Measurements from ENCODE around the gene FRY. TPM values are rescaled to one million over a fixed set of nuclear protein-coding genes. Genes with fewer than 3 reads are reported as not detected.

Gene FRY
- total RNA-seq, 1 donor from 2014 or later: 5.4 TPM

GRCh38 chr13:32252812-32253438 lies 221.4 kb downstream of the FRY start:
- TF ChIP-seq, protein P1, sequence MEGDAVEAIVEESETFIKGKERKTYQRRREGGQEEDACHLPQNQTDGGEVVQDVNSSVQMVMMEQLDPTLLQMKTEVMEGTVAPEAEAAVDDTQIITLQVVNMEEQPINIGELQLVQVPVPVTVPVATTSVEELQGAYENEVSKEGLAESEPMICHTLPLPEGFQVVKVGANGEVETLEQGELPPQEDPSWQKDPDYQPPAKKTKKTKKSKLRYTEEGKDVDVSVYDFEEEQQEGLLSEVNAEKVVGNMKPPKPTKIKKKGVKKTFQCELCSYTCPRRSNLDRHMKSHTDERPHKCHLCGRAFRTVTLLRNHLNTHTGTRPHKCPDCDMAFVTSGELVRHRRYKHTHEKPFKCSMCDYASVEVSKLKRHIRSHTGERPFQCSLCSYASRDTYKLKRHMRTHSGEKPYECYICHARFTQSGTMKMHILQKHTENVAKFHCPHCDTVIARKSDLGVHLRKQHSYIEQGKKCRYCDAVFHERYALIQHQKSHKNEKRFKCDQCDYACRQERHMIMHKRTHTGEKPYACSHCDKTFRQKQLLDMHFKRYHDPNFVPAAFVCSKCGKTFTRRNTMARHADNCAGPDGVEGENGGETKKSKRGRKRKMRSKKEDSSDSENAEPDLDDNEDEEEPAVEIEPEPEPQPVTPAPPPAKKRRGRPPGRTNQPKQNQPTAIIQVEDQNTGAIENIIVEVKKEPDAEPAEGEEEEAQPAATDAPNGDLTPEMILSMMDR (conservative IDR thresholded peaks at IDR 0.05): no peak
- H3K9me3 Mint-ChIP-seq: no peaks in the 10 kb centered on the region
- DNase-seq (ENCODE audit: low read depth, low spot score): no peak
- no peaks in the 10 kb centered on the region for H3K4me1 Mint-ChIP-seq
- H3K27ac Mint-ChIP-seq (ENCODE audit: unreplicated experiment): no peak overlapping the region
- H3K36me3 Mint-ChIP-seq (ENCODE audit: low read depth): no peaks in the 10 kb centered on the region
- no peaks in the 10 kb centered on the region for H3K27me3 Mint-ChIP-seq (ENCODE audit: low read depth)
- no peak overlapping the region for H3K4me3 Mint-ChIP-seq

- Mint-ChIP-seq H3K4me3 (no peak overlapping the region), H3K27me3 (ENCODE audit: low read depth) (no peaks in the 10 kb centered on the region), H3K36me3 (ENCODE audit: low read depth) (no peaks in the 10 kb centered on the region), H3K27ac (ENCODE audit: unreplicated experiment) (no peak overlapping the region), H3K4me1 (no peaks in the 10 kb centered on the region), H3K9me3 (no peaks in the 10 kb centered on the region)
- TF ChIP-seq, protein P1 (conservative IDR thresholded peaks at IDR 0.05): no peak
- DNase-seq (ENCODE audit: low read depth, low spot score): no peak
These were observed 222.4 kb downstream of the FRY start for GRCh38 chr13:32253911-32254399.

GRCh38 chr13:32254416-32254815 lies 222.8 kb downstream of the FRY start:
- DNase-seq (ENCODE audit: low read depth, low spot score): no peak
- TF ChIP-seq, protein P1 (conservative IDR thresholded peaks at IDR 0.05): no peak
- Mint-ChIP-seq H3K27ac (ENCODE audit: unreplicated experiment) (no peak overlapping the region), H3K9me3 (no peaks in the 10 kb centered on the region), H3K36me3 (ENCODE audit: low read depth) (no peaks in the 10 kb centered on the region), H3K27me3 (ENCODE audit: low read depth) (no peaks in the 10 kb centered on the region), H3K4me1 (no peaks in the 10 kb centered on the region), H3K4me3 (no peak overlapping the region)

DNA sequence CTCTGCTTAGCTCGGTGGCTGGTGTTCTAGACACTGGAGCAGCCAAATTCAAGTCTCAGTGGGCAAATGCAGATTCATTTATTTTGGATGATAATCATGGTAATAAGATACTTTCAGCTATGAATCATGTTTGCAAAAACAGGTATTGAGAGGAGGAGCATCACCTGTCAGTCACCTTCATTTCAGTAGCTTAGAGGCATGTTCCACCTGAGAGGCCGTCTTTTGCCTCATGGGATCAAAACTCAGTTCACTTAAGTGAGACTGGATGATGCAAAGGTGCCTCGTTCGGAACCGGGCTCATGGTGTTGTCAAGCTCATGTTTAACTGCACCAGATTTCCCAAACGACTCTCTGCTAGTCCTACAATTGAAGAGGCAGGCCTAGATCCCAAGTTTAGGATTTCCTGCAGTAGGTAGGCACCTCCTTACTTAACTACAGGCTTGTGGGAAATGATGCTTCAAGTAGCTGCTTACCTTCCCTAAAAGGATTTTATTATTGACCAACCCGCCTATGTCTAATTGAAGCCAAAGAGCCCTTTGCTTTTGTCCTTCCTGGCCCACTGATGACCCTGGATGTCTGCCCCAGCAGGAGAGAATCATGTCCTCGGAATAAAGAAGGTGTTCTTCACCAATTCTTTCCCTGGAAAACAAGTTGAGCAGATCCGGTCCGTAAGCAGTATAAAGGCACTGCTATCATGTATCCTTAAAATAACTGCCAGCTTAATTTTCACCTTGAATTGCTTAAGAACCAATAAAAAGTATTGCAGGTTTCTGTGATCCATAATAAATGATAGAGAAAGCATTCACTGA lies 223.5 kb downstream of the FRY start:
- no peaks in the 10 kb centered on the region for H3K4me1 Mint-ChIP-seq
- TF ChIP-seq, protein P1 (conservative IDR thresholded peaks at IDR 0.05): no peak
- H3K27me3 Mint-ChIP-seq (ENCODE audit: low read depth): no peaks in the 10 kb centered on the region
- H3K9me3 Mint-ChIP-seq: no peaks in the 10 kb centered on the region
- H3K36me3 Mint-ChIP-seq (ENCODE audit: low read depth): no peaks in the 10 kb centered on the region
- H3K4me3 Mint-ChIP-seq: no peak overlapping the region
- no peak overlapping the region for H3K27ac Mint-ChIP-seq (ENCODE audit: unreplicated experiment)
- no peak for DNase-seq (ENCODE audit: low read depth, low spot score)

GRCh38 chr13:32255724-32256109 lies 224.1 kb downstream of the FRY start:
- DNase-seq (ENCODE audit: low read depth, low spot score): no peak
- no peak overlapping the region for H3K4me3 Mint-ChIP-seq

More at GRCh38 chr13:32255724-32256109, 224.1 kb downstream of the FRY start:
- Mint-ChIP-seq H3K36me3 (ENCODE audit: low read depth) (no peaks in the 10 kb centered on the region), H3K9me3 (no peaks in the 10 kb centered on the region), H3K4me1 (no peaks in the 10 kb centered on the region), H3K27ac (ENCODE audit: unreplicated experiment) (no peak overlapping the region), H3K27me3 (ENCODE audit: low read depth) (no peaks in the 10 kb centered on the region)
- TF ChIP-seq, protein P1 (conservative IDR thresholded peaks at IDR 0.05): no peak

All from neural crest cell (in vitro differentiated cells).